Measurements from ENCODE around the gene INPP5A.

Gene INPP5A

GRCh38 chr10:132602614-132603013 lies 65.0 kb downstream of the INPP5A start:
- DNase-seq: no peak

DNA sequence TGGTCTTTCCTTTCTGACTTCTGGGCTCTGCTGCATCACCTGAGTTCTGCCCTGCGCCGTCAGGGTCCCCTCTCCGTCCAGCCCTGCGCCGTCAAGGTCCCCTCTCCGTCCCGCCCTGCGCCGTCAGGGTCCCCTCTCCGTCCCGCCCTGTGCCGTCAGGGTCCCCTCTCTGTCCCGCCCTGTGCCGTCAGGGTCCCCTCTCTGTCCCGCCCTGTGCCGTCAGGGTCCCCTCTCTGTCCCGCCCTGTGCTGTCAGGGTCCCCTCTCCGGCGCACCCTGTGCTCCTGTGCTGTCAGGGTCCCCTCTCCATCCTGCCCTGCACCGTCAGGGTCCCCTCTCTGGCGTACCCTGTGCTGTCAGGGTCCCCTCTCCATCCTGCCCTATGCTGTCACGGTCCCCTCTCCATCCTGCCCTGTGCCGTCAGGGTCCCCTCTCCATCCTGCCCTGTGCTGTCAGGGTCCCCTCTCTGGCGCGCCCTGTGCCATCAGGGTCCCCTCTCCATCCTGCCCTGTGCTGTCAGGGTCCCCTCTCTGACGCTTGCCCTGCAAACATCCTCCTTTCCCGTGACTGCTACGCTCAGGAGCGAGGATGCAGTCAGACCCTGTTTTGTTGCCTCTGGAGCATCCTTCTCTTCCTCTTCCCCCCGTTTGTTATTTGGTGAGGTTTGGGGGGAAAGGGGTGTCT lies 66.4 kb downstream of the INPP5A start:
- DNase-seq: no peak

DNA sequence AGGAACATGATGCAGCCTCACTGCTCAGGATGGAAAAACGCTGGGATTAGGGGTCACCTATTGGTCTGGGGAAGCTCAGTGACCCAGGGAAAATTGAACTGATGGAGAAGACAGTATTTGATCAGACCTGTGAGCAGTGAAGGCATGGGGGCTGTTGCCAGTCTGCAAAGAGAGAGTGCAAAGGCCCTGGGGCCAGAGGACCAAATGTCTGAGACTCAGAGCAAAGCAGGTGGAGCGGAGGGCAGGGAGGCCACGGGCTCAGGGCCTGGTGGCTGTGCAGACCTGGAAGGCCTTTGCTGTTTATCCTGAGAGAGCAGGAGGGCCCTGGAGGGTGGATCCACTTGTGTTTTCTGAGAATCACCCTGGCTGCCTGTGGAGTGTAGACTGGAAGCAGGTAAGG lies 67.1 kb downstream of the INPP5A start:
- no peak for DNase-seq

GRCh38 chr10:132605390-132605789 lies 67.8 kb downstream of the INPP5A start:
- no peak for DNase-seq

- no peak for DNase-seq
These were observed 68.5 kb downstream of the INPP5A start for GRCh38 chr10:132606031-132606491.

GRCh38 chr10:132606536-132607316 lies 69.1 kb downstream of the INPP5A start:
- DNase-seq: peak; percentile 4

DNA sequence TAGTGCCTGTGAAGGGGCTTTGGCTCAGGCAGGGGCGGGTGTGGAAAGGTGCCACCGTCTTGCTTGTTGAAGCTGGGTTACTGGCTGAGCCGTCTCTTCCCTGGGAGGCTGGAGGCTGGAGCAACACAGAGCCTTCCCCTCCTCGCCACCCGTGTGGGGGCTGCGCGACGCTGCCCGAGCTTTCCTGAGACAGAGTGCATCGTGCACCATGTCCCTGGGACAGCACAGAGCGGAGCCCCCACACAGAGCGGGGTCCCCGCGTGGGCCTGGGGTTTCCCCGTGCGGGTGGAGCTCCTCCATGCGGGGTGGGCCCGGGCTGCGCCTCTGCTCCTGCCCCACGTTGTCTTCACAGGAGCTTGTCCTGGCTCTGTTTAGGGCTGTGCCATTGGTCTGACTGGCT lies 69.9 kb downstream of the INPP5A start:
- DNase-seq: no peak

GRCh38 chr10:132607961-132608495 lies 70.4 kb downstream of the INPP5A start:
- no peak for DNase-seq

- no peak for DNase-seq
These were observed 71.1 kb downstream of the INPP5A start for GRCh38 chr10:132608511-132609195.

GRCh38 chr10:132609211-132609610 lies 71.6 kb downstream of the INPP5A start:
- DNase-seq: no peak

GRCh38 chr10:132610071-132610701 lies 72.6 kb downstream of the INPP5A start:
- DNase-seq: no peak

DNA sequence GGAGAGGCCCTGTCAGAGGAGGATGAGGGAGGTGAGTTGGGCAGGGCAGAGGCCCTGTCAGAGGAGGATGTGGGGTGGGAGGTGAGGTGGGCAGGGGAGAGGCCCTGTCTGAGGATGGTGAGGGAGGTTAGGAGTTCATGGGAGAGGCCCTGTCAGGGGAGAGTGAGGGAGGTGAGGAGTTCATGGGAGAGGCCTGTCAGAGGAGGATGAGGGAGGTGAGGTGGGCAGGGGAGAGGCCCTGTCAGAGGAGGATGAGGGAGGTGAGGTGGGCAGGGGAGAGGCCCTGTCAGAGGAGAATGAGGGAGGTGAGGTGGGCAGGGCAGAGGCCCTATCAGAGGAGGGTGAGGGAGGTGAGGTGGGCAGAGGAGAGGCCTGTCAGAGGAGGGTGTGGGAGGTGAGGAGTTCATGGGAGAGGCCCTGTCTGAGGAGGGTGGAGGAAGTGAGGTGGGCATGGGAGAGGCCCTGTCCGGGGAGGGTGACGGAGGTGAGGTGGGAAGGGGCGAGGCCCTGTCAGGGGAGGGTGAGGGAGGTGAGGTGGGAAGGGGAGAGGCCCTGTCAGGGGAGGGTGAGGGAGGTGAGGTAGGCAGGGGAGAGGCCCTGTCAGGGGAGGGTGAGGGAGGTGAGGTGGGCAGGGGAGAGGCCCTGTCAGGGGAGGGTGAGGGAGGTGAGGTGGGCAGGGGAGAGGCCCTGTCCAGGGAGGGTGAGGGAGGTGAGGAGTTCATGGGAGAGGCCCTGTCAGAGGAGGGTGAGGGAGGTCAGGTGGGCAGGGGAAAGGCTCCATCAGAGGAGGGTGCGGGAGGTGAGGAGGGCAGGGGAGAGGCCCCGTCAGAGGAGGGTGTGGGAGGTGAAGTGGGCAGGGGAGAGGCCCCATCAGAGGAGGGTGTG lies 73.7 kb downstream of the INPP5A start:
- no peak for DNase-seq

DNA sequence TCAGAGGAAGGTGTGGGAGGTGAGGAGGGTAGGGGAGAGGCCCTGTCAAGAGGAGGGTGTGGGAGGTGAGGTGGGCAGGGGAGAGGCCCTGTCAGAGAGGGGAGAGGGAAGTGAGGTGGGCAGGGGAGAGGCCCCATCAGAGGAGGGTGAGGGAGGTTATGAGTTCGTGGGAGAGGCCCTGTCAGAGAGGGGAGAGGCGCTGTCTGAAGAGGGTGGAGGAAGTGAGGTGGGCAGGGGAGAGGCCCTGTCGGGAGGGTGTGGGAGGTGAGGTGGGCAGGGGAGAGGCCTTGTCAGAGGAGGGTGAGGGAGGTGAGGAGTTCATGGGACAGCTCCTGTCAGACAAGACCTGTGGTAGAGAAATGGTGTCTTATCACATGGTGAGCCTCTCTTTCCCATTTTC lies 74.4 kb downstream of the INPP5A start:
- no peak for DNase-seq

GRCh38 chr10:132612571-132613504 lies 75.3 kb downstream of the INPP5A start:
- DNase-seq: no peak

DNA sequence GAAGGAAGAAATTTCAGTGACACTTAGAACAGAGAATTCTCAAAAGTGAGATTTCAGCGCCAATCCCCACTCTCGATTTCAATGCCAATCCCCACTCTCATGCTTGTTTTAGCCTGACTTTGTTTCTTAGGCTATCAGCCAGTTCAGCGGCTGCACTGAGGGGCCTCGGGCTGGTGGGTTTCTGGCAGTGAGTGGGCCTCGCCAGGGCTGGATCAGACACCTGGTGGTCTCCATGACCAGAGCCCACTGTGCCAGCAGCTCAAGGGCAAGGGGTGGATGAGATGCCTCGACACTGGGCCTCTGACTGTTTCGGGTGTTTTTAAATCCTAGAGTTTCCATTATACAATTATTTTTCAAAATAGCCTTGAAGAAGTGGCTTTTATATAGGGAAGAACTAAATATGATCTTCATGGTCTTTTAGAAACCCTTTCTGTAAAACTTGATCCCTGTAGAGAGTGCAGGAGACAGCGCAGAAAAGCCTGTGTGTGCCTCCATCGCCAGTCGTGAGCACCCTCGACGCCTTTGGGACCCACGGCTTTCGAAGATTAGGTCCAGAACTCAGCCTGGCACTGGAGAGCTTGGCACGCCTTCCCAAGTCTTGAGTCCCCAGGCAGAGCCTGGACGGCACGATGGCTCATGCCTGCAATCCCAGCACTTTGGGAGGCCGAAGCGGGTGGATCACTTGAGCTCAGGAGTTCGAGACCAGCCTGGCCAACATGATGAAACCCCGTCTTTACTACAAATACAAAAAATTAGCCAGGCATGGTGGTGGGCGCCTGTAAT lies 76.2 kb downstream of the INPP5A start:
- DNase-seq: no peak

DNA sequence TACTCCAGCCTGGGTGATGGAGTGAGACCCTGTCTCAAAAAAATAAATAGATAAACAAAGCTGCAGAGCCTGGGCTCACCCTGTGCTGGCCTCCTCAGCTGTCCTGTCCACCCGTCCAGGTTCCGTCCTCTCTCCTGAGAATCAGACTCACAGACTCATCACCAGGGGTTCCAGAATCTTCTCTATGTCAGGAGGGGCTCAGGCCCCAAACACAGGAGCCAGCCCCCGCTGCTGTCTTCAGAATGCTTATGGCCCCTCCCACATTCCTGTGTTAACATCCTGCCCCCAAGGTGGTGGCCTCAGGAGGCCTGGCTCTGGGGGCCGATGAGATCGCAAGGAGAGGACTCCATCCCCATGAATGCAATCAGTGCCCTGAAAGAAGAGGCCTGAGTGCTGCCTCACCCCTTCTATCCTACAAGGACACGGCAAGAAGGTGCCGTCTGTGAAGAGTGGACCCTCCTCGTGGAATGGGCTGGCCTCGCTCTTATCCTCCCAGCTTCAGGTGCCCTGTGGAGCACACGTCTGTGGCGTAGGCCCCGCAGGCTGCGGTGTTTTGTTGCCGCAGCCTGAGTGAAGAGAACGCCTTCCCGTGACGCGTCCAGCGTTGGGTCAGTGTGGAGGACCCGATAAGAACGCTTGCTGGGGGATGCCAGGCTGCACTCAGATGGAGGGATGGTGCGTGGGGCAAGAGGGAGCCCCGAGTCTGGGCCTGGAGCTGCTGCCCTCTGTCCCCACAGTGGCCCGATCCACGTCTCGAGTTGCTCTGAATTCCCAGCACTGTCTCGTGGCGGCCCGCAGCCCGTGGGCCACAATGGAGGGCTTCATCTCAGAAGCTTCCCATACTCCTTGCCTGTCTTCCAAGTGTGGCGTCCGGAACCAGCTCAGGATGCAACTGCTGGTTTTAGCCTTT lies 77.1 kb downstream of the INPP5A start:
- no peak for DNase-seq

DNA sequence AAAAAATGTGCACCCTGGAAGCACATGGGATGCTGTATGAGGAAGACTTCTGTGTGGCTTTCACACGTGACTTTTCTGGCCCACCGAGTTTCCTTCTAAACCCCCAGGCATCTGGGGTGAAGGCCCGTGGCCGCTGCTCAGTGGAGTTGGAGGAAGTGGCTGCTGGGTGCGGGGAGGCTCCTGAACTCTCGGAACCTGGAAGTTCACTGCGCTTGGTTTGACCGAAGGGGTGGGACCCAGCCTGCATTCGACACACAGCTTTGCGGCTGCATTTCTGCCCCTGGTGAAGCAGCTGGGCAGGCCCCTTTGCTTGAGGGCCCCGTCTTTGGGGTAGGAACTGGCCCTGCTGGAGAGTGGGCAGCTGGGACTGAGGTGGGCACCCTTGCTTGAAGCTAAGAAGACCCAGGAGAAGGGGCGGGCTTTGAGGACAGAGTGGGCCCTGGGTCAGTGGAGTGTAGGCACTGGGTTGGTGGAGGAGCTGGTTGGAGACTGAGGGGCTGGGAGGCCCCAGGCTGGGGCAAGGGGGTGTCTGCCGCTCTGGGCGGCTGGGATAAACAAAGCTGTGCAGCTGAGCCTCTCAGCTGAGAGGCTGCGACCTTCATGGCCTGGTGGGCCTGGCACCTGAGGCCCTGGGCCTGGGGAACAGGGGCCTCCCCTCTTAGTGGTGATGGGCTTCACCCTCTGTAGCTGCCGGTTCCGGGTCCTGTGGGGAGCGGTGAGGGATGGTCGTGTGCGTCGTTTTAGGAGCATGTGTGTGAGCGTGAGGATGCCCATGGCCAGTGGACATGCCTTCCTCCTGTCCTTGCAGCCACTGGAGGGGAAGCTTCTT lies 78.0 kb downstream of the INPP5A start:
- DNase-seq: no peak

Measured in NCI-H146 (cell line).